ENCODE measurements around the gene REG3G.
A peak's percentile ranks its signal among the peaks of the same experiment; 100 is the strongest.

The REG3G gene

DNA sequence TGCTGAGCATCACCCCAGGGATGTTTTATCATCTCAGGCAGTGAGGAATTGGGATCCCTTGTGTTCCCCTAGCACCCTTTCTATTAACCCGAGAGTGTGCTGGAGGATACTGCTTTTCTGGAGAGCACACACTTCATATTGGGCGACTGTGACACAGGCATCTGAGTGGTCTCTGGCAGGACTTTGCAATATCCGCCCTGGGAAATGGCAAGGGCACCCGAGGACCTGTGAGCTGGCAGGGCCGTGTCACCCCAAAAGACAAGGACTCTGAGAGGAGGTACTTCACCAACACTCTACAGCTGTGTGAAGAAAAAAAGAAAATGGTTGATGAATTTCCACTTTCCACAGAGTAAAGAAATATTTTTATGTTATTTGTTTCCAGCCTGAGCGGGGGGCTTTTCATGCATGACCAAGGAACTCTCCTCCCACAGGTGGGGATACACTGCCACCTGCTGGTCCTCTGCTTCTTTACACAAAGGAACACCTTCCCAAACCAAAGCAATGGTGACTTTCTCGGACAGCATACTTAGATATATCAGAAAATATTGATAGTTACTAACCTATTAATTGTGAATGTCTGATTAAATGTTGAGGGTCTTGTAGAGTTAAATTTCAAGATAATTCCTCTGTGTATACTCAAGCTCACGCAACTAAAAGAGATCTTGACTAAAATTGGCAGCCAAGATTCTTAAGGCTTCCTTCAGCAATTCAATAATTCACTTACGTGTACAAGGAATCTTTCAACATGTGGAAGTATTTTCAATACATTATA lies 45.9 kb upstream of the REG3G start:
- Histone ChIP-seq H3K79me2 (ENCODE audit: insufficient read depth, low read length) (no peaks in the 10 kb centered on the region), H3K27me3 (ENCODE audit: insufficient read depth, low read length) (no peaks in the 10 kb centered on the region), H3K4me3 (ENCODE audit: low read depth, low read length, poor library complexity, severe bottlenecking) (no peak overlapping the region), H3K9me3 (ENCODE audit: low read length) (no peaks in the 10 kb centered on the region), H3K4me1 (ENCODE audit: insufficient read depth, low read length, severe bottlenecking) (no peaks in the 10 kb centered on the region), H3K27ac (ENCODE audit: low read depth, low read length, poor library complexity, severe bottlenecking) (no peak overlapping the region), H3K9me2 (ENCODE audit: low read depth, low read length) (no peaks in the 10 kb centered on the region), H3K9ac (ENCODE audit: low read length) (no peak overlapping the region), H3K4me2 (ENCODE audit: low read length) (no peak overlapping the region), H4K20me1 (ENCODE audit: insufficient read depth, low read length) (no peaks in the 10 kb centered on the region), H2AFZ (ENCODE audit: low read length) (no peak overlapping the region), H3K36me3 (ENCODE audit: insufficient read depth, low read length) (no peaks in the 10 kb centered on the region), H3F3A (ENCODE audit: insufficient read depth, low read length) (no peaks in the 10 kb centered on the region)
- peak; percentile 75 for TF ChIP-seq CTCF (IDR thresholded peaks at IDR 0.05; ENCODE audit: low read length)
- no peak for TF ChIP-seq EZH2 (IDR thresholded peaks at IDR 0.05; ENCODE audit: borderline replicate concordance, low read length)

- no peak overlapping the region for H3K4me3 ChIP-seq (ENCODE audit: low read depth, low read length, poor library complexity, severe bottlenecking)
- no peaks in the 10 kb centered on the region for H3K4me1 ChIP-seq (ENCODE audit: insufficient read depth, low read length, severe bottlenecking)
- no peaks in the 10 kb centered on the region for H3K27me3 ChIP-seq (ENCODE audit: insufficient read depth, low read length)
- H3F3A ChIP-seq (ENCODE audit: insufficient read depth, low read length) = no peaks in the 10 kb centered on the region
- no peak overlapping the region for H3K9ac ChIP-seq (ENCODE audit: low read length)
- TF ChIP-seq CTCF (IDR thresholded peaks at IDR 0.05; ENCODE audit: low read length) (no peak), EZH2 (IDR thresholded peaks at IDR 0.05; ENCODE audit: borderline replicate concordance, low read length) (no peak)
- no peaks in the 10 kb centered on the region for H4K20me1 ChIP-seq (ENCODE audit: insufficient read depth, low read length)
- no peaks in the 10 kb centered on the region for H3K9me2 ChIP-seq (ENCODE audit: low read depth, low read length)
- no peak overlapping the region for H3K27ac ChIP-seq (ENCODE audit: low read depth, low read length, poor library complexity, severe bottlenecking)
- H3K4me2 ChIP-seq (ENCODE audit: low read length) = no peak overlapping the region
- no peaks in the 10 kb centered on the region for H3K36me3 ChIP-seq (ENCODE audit: insufficient read depth, low read length)
- no peak overlapping the region for H2AFZ ChIP-seq (ENCODE audit: low read length)
- H3K79me2 ChIP-seq (ENCODE audit: insufficient read depth, low read length) = no peaks in the 10 kb centered on the region
- no peaks in the 10 kb centered on the region for H3K9me3 ChIP-seq (ENCODE audit: low read length)
These were observed 45.4 kb upstream of the REG3G start for GRCh38 chr2:78980152-78980465.

- Histone ChIP-seq H3K36me3 (ENCODE audit: insufficient read depth, low read length) (no peaks in the 10 kb centered on the region), H2AFZ (ENCODE audit: low read length) (no peak overlapping the region), H3K9me2 (ENCODE audit: low read depth, low read length) (no peaks in the 10 kb centered on the region), H3K4me1 (ENCODE audit: insufficient read depth, low read length, severe bottlenecking) (no peaks in the 10 kb centered on the region), H3K4me2 (ENCODE audit: low read length) (no peak overlapping the region), H4K20me1 (ENCODE audit: insufficient read depth, low read length) (no peaks in the 10 kb centered on the region), H3K4me3 (ENCODE audit: low read depth, low read length, poor library complexity, severe bottlenecking) (no peak overlapping the region), H3K27ac (ENCODE audit: low read depth, low read length, poor library complexity, severe bottlenecking) (no peak overlapping the region), H3K79me2 (ENCODE audit: insufficient read depth, low read length) (no peaks in the 10 kb centered on the region), H3F3A (ENCODE audit: insufficient read depth, low read length) (no peaks in the 10 kb centered on the region), H3K9ac (ENCODE audit: low read length) (no peak overlapping the region), H3K9me3 (ENCODE audit: low read length) (no peaks in the 10 kb centered on the region), H3K27me3 (ENCODE audit: insufficient read depth, low read length) (no peaks in the 10 kb centered on the region)
- TF ChIP-seq EZH2 (IDR thresholded peaks at IDR 0.05; ENCODE audit: borderline replicate concordance, low read length) (no peak), CTCF (IDR thresholded peaks at IDR 0.05; ENCODE audit: low read length) (no peak)
These were observed 44.6 kb upstream of the REG3G start for GRCh38 chr2:78980871-78981270.
